ENCODE measurements around the gene NKRF. TPM values are rescaled to one million over a fixed set of nuclear protein-coding genes. Genes with fewer than 3 reads are reported as not detected.

NKRF gene
- total RNA-seq, 1 donor, result 6.9 TPM

GRCh38 chrX:119589810-119590209 is 16.4 kb downstream of the NKRF start:
- no peak for DNase-seq (ENCODE audit: low read depth)
- TF ChIP-seq CTCF (IDR thresholded peaks at IDR 0.05; ENCODE audit: insufficient read depth, low read depth, low read length), result no peak
- H3K4me3 ChIP-seq (ENCODE audit: low read depth, low read length), result no peak overlapping the region

- no peak for DNase-seq (ENCODE audit: low read depth)
- H3K4me3 ChIP-seq (ENCODE audit: low read depth, low read length), result no peak overlapping the region
- no peak for TF ChIP-seq CTCF (IDR thresholded peaks at IDR 0.05; ENCODE audit: insufficient read depth, low read depth, low read length)
Measured at GRCh38 chrX:119583431-119584059, 22.7 kb downstream of the NKRF start.

GRCh38 chrX:119579414-119579813 is 26.8 kb downstream of the NKRF start:
- no peak for DNase-seq (ENCODE audit: low read depth)
- no peak for TF ChIP-seq CTCF (IDR thresholded peaks at IDR 0.05; ENCODE audit: insufficient read depth, low read depth, low read length)

GRCh38 chrX:119574394-119575266 is 31.6 kb downstream of the NKRF start, which contains the start of gene UBE2A:
UBE2A (plus strand) TSS chrX:119574563; CDS start chrX:119574712, 149 bp downstream.
- peak within 1 kb of the TSS; percentile 71 for H3K4me3 ChIP-seq (ENCODE audit: low read depth, low read length)
- TF ChIP-seq CTCF (IDR thresholded peaks at IDR 0.05; ENCODE audit: insufficient read depth, low read depth, low read length), result peak; percentile 28
- peak; percentile 94 for DNase-seq (ENCODE audit: low read depth)

More at GRCh38 chrX:119579414-119579813, 26.8 kb downstream of the NKRF start:
- H3K4me3 ChIP-seq (ENCODE audit: low read depth, low read length), result no peak overlapping the region

- TF ChIP-seq CTCF (IDR thresholded peaks at IDR 0.05; ENCODE audit: insufficient read depth, low read depth, low read length), result no peak
- peak; percentile 48 for DNase-seq (ENCODE audit: low read depth)
- H3K4me3 ChIP-seq (ENCODE audit: low read depth, low read length), result peak overlapping the region; percentile 71
Measured at GRCh38 chrX:119573840-119574393, 32.3 kb downstream of the NKRF start.

GRCh38 chrX:119573222-119573621 is 33.0 kb downstream of the NKRF start:
- H3K4me3 ChIP-seq (ENCODE audit: low read depth, low read length), result peak overlapping the region; percentile 71
- no peak for DNase-seq (ENCODE audit: low read depth)
- TF ChIP-seq CTCF (IDR thresholded peaks at IDR 0.05; ENCODE audit: insufficient read depth, low read depth, low read length), result no peak
